ENCODE measurements around the gene XRCC4.

DNA sequence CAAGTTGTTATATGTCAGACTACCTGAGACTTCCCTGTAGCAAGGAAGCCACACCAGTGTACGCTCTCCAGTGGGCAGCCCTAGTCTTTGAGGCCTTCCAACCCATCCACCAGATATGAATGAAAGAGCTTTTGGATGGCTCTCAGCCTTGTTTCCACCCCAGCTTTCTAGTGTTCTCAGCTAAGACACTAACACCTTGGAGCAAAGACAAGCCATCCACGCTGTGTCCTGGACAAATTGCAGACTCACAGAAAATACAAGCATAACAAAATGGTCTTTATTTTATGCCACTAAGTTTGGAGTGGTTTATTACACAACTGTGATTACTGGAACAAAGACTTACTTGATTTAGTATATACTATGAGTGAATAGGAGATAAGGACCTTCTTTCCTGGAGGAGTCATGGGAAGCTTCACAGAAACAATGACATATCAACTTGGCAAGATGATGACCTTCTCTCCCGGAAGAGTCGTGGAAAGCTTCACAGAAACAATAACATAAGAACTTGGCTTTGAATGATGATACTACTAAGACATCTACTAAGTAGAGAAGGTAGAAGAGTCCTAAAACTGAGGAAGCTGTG is 260.2 kb downstream of the XRCC4 start:
- TF ChIP-seq POLR2A (IDR thresholded peaks at IDR 0.05): no peak
- TF ChIP-seq, protein P1, sequence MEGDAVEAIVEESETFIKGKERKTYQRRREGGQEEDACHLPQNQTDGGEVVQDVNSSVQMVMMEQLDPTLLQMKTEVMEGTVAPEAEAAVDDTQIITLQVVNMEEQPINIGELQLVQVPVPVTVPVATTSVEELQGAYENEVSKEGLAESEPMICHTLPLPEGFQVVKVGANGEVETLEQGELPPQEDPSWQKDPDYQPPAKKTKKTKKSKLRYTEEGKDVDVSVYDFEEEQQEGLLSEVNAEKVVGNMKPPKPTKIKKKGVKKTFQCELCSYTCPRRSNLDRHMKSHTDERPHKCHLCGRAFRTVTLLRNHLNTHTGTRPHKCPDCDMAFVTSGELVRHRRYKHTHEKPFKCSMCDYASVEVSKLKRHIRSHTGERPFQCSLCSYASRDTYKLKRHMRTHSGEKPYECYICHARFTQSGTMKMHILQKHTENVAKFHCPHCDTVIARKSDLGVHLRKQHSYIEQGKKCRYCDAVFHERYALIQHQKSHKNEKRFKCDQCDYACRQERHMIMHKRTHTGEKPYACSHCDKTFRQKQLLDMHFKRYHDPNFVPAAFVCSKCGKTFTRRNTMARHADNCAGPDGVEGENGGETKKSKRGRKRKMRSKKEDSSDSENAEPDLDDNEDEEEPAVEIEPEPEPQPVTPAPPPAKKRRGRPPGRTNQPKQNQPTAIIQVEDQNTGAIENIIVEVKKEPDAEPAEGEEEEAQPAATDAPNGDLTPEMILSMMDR (IDR thresholded peaks at IDR 0.05 in 4 of 5, conservative IDR thresholded peaks at IDR 0.05 in 1 of 5): no peak

All from gastrocnemius medialis (tissue), 4 donors.